H1 (cell line): ENCODE data around the gene NQO2. TPM values are rescaled to one million over a fixed set of nuclear protein-coding genes. Genes with fewer than 3 reads are reported as not detected.
A peak's percentile ranks its signal among the peaks of the same experiment; 100 is the strongest.

Source experiments
- CHD7 ChIP-seq: fragments of 300-600 bp; sonication (generic); IDR thresholded peaks from 2 replicates; pipeline ENCODE4 v1.7.1; 2012; ENCODE audit warnings: low read length, moderate library complexity, mild to moderate bottlenecking, inconsistent platforms; ENCODE audit not compliant: insufficient replicate concordance
- EP300 ChIP-seq, 2 experiments: IDR thresholded peaks; 1 replicate in 1 of 2; 2 replicates in 1 of 2; pipeline ENCODE4 v1.6.1; 2011 to 2012; ENCODE audit warnings: low read depth in 2 of 2, low read length in 2 of 2, mild to moderate bottlenecking in 2 of 2, borderline replicate concordance in 1 of 2, inconsistent platforms in 1 of 2, moderate library complexity in 1 of 2
- FOSL1 ChIP-seq: IDR thresholded peaks from 2 replicates; pipeline ENCODE4 v1.6.1; 2011; ENCODE audit warnings: mild to moderate bottlenecking, low read depth, low read length, moderate library complexity; ENCODE audit not compliant: insufficient read depth
- KDM4A ChIP-seq: IDR thresholded peaks from one replicate; pipeline ENCODE4 v1.7.1; 2012; ENCODE audit warnings: low read depth, mild to moderate bottlenecking, moderate library complexity, low read length, inconsistent platforms; ENCODE audit not compliant: severe bottlenecking
- PHF8 ChIP-seq: fragments of 200-600 bp; sonication (generic); conservative IDR thresholded peaks from 2 replicates; pipeline ENCODE4 v1.7.1; 2012; ENCODE audit warnings: low read depth, mild to moderate bottlenecking, inconsistent platforms, low read length, moderate library complexity
- POLR2AphosphoS5 ChIP-seq: IDR thresholded peaks from 2 replicates; pipeline ENCODE4 v1.6.1; 2011; ENCODE audit warnings: low read depth, low read length
- RXRA ChIP-seq: IDR thresholded peaks from 2 replicates; pipeline ENCODE4 v1.6.1; 2011; ENCODE audit warnings: low read depth, mild to moderate bottlenecking, low read length, moderate library complexity; ENCODE audit not compliant: insufficient read depth
- SIX5 ChIP-seq: IDR thresholded peaks from 2 replicates; pipeline ENCODE4 v1.6.1; 2011; ENCODE audit warnings: mild to moderate bottlenecking, low read depth, low read length
- SP2 ChIP-seq: IDR thresholded peaks from 2 replicates; pipeline ENCODE4 v1.6.1; 2012; ENCODE audit warnings: mild to moderate bottlenecking, low read length, inconsistent platforms
- polyA plus RNA-seq, 7 experiments: library from polyadenylated mRNA; depleted of rRNA in 3 of 7; stranded (reverse) in 5 of 7; unstranded in 2 of 7; fragments of >200 nt in 5 of 7; fragments of 200-250 nt in 2 of 7; gene quantifications; 1 replicate in 5 of 7; 2 replicates in 1 of 7; 4 replicates in 1 of 7; pipeline versions ENCODE4 v1.2.1 to v1.2.3, GENCODE V29; 2011 to 2013; ENCODE audit warnings: missing spikeins in 2 of 7, mixed read lengths in 2 of 7
- total RNA-seq: library from RNA; stranded (reverse); fragmentation: NEBNext Ultra II Directional; extraction: Animal tissue kit (Norgen Biotek cat#: 25700); gene quantifications from 2 replicates; pipeline ENCODE4 v1.2.1, GENCODE V29; 2021

Gene NQO2
- total and polyA plus RNA-seq, 2 of the 8 experiments (the other 6 are each of a cell fraction or from before 2014, with no cell fraction given): 135 to 168 TPM

- no peak for TF ChIP-seq CHD7
- TF ChIP-seq RXRA: no peak
- peak; percentile 63 for TF ChIP-seq POLR2AphosphoS5
- TF ChIP-seq SIX5: peak; percentile 37; the same call in 1 of the 2 replicates
- TF ChIP-seq PHF8: peak; percentile 21; the same call in 1 of the 2 replicates
- TF ChIP-seq KDM4A: no peak
- no peak for TF ChIP-seq FOSL1
- peak in 1 of 2 experiments; percentile 98; a peak in 1 of 3 replicates for TF ChIP-seq EP300 (IDR thresholded peaks at IDR 0.05; ENCODE audit: borderline replicate concordance in 1 of 2, low read depth in 2 of 2, low read length in 2 of 2)
- no peak for TF ChIP-seq SP2
These were observed 10.1 kb upstream of the NQO2 start (continued) for GRCh38 chr6:2989332-2990247.
